ENCODE results near the gene ATG4D.

Gene ATG4D

GRCh38 chr19:10593148-10593547 lies 49.4 kb downstream of the ATG4D start:
- no peak for TF ChIP-seq CTCF (IDR thresholded peaks at IDR 0.05; ENCODE audit: borderline replicate concordance, insufficient read depth, low read depth, low read length)
- no peak overlapping the region for H3K4me3 ChIP-seq (ENCODE audit: low read depth, low read length)

- H3K4me3 ChIP-seq (ENCODE audit: low read depth, low read length), result no peak overlapping the region
- TF ChIP-seq CTCF (IDR thresholded peaks at IDR 0.05; ENCODE audit: borderline replicate concordance, insufficient read depth, low read depth, low read length), result no peak
Measured at GRCh38 chr19:10593820-10594637, 50.3 kb downstream of the ATG4D start.

- no peak overlapping the region for H3K4me3 ChIP-seq (ENCODE audit: low read depth, low read length)
- no peak for TF ChIP-seq CTCF (IDR thresholded peaks at IDR 0.05; ENCODE audit: borderline replicate concordance, insufficient read depth, low read depth, low read length)
Measured at GRCh38 chr19:10600149-10600548, 56.4 kb downstream of the ATG4D start.

GRCh38 chr19:10601999-10602329 lies 58.3 kb downstream of the ATG4D start:
- H3K4me3 ChIP-seq (ENCODE audit: low read depth, low read length), result no peak overlapping the region
- TF ChIP-seq CTCF (IDR thresholded peaks at IDR 0.05; ENCODE audit: borderline replicate concordance, insufficient read depth, low read depth, low read length), result no peak

GRCh38 chr19:10602330-10603083 lies 58.8 kb downstream of the ATG4D start:
- TF ChIP-seq CTCF (IDR thresholded peaks at IDR 0.05; ENCODE audit: borderline replicate concordance, insufficient read depth, low read depth, low read length), result no peak
- peak overlapping the region; percentile 99 for H3K4me3 ChIP-seq (ENCODE audit: low read depth, low read length)

All from GM12875 (cell line).